Measurements from ENCODE around the gene DBH.
A peak's percentile ranks its signal among the peaks of the same experiment; 100 is the strongest.
"Not testable (repeated sequence)": the region's sequence is repeated elsewhere in the genome, so short reads cannot be mapped to it uniquely, and the experiment has no call there.

The DBH gene

DNA sequence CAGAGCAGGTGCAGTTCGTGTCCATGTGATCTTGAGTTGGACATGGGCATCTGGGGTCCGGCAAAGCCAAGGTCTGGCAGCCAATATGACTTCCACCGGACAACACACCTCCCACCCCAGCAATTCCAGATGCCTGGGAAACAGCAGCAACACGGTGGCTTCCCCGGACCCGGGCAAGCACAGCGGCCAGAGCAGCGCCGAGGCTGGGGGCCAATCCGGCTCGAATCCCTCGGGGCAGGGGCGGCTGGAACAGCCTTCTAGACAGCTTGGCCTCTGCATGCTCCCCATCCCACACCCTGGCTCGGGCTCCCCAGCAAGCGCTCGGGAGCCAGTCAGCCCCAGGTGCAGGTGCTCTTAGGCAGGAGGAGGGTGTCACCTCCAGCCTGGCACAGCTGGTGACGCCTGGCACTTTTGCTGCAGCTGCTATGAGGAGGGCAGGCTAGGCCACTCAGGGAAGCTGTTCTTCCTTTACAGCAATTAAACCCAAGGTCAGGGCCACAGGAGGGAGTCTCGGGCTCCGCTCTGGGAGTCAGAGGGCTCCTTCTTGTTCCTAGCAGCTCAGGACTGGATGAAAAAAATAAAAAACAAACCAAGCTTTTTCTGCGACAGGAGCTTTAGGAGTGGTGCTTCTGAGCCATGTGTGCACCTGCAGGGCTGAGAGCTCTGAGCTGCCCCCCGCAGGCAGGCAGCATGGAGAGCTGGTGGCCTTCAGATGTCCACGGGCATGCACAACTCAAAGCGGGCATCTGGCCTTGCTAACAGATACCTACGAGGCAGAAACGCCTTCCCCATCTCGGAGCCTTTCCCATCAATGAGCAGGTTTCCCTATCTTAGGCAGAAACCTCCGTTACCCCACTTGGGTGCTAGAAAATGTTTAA is 28.2 kb downstream of the DBH start:
- no peak for DNase-seq (ENCODE audit: low read depth in 1 of 2, low spot score in 1 of 2)

GRCh38 chr9:133665096-133665495 is 28.9 kb downstream of the DBH start:
- no peak for DNase-seq (ENCODE audit: low read depth in 1 of 2, low spot score in 1 of 2)

- DNase-seq (ENCODE audit: low read depth in 1 of 2, low spot score in 1 of 2), result no peak
Measured at GRCh38 chr9:133665535-133665934, 29.4 kb downstream of the DBH start.

DNA sequence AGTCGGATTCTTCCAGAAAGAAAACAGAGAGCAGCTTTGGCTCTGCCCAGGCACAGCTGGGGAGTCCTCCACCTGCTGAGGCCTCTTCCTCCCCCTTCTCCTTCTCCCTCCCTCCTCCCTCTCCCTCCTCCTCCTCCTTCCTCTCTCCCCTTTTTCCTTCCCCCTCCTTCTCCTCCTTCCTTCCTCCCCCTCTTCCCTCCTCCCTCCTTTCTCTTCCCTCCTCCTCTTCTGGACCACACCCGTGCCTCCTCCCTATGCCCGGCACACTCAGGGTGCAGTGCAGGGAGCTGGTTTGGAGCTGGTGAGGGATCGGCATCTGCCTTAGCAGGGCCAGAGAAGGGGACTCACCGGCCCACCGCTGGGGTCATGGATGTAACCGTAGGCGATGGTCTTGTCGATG is 30.2 kb downstream of the DBH start:
- no peak for DNase-seq (ENCODE audit: low read depth in 1 of 2, low spot score in 1 of 2)

GRCh38 chr9:133666845-133667244 is 30.7 kb downstream of the DBH start:
- DNase-seq (ENCODE audit: low read depth in 1 of 2, low spot score in 1 of 2), result no peak

GRCh38 chr9:133667759-133668450 is 31.7 kb downstream of the DBH start:
- DNase-seq (ENCODE audit: low read depth in 1 of 2, low spot score in 1 of 2), result no peak

DNA sequence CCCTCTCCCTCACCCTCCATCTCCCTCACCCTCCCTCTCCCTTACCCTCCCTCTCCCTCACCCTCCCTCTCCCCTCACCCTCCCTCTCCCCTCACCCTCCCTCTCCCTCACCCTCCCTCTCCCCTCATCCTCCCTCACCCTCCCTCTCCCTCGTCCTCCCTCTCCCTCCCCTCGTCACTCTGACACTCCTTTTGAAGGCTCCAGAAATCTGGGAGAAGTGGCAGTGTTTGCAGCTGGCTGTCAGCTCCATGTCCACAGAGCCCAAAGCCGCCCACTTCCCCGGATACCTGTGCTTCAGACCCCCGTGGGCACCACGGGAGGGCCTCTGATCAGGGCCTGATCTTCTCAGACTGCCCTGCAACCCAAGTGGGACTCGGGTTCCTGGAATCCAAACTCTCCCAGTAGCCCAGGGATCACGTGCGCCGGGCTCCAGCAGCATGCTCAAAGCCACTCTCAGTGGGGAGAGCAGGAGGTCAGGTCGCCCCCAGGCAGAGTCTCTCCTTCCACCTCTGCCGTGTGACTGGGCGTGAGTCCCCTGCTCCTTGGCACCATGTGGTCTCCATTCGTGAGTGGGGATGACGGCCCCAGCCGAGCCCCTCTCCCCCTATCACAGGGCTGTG is 33.1 kb downstream of the DBH start:
- no peak for DNase-seq (ENCODE audit: low read depth in 1 of 2, low spot score in 1 of 2)

DNA sequence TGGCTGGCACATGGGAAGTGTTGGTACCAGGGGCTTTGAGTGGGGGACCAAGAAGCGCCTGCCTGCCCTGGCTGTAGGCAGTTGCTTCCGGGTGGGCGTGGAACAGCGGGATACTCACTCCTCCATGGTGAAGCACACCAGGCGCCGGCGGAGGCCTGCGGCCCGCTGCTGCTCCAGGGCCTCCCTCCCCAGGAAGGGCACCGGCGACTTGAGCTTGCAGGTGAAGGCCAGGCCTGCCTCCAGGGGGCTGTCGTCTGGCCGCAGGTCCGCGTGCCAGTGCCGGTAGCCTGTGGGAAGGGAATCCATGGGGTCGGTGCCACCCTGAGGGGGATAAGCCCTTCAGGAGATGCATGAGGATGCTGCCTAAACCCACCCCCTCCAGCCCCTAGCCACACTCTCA is 34.3 kb downstream of the DBH start:
- DNase-seq (ENCODE audit: low read depth in 1 of 2, low spot score in 1 of 2), result no peak

- DNase-seq (ENCODE audit: low read depth in 1 of 2, low spot score in 1 of 2), result no peak
Measured at GRCh38 chr9:133671371-133671770, 35.2 kb downstream of the DBH start.

- DNase-seq (ENCODE audit: low read depth in 1 of 2, low spot score in 1 of 2), result no peak
Measured at GRCh38 chr9:133672503-133673257, 36.5 kb downstream of the DBH start.

- DNase-seq (ENCODE audit: low read depth in 1 of 2, low spot score in 1 of 2), result no peak
Measured at GRCh38 chr9:133673258-133673655, 37.1 kb downstream of the DBH start.

- DNase-seq (ENCODE audit: low read depth in 1 of 2, low spot score in 1 of 2), result no peak
Measured at GRCh38 chr9:133674091-133674490, 37.9 kb downstream of the DBH start.

GRCh38 chr9:133675796-133676195 is 39.6 kb downstream of the DBH start:
- not testable (repeated sequence) for DNase-seq (ENCODE audit: low read depth in 1 of 2, low spot score in 1 of 2)

DNA sequence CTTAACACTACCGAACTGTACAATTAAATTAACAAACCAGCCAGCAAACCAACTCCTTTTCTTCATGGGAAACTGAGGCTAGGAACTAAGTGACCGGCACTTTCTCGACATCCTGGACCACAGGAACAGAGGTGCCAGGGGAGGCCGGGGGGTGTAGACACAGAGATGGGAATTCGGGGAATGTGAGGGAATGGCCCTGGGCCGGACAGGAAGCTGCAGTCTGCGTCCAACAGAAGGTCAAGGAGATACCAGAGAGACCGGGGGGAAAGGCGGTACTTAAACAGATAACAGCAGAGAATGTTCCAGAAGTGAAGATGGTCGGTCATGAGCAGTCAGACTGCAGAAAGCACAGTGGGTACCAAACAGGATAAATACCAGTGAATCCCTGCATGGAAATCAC is 40.3 kb downstream of the DBH start:
- DNase-seq (ENCODE audit: low read depth in 1 of 2, low spot score in 1 of 2), result no peak

- peak in 1 of 2 donors; percentile 41 for DNase-seq (ENCODE audit: low read depth in 1 of 2, low spot score in 1 of 2)
Measured at GRCh38 chr9:133677126-133678010, 41.2 kb downstream of the DBH start.

GRCh38 chr9:133679056-133679455 is 42.9 kb downstream of the DBH start:
- DNase-seq (ENCODE audit: low read depth in 1 of 2, low spot score in 1 of 2), result no peak

- no peak for DNase-seq (ENCODE audit: low read depth in 1 of 2, low spot score in 1 of 2)
Measured at GRCh38 chr9:133679466-133680061, 43.4 kb downstream of the DBH start.

DNA sequence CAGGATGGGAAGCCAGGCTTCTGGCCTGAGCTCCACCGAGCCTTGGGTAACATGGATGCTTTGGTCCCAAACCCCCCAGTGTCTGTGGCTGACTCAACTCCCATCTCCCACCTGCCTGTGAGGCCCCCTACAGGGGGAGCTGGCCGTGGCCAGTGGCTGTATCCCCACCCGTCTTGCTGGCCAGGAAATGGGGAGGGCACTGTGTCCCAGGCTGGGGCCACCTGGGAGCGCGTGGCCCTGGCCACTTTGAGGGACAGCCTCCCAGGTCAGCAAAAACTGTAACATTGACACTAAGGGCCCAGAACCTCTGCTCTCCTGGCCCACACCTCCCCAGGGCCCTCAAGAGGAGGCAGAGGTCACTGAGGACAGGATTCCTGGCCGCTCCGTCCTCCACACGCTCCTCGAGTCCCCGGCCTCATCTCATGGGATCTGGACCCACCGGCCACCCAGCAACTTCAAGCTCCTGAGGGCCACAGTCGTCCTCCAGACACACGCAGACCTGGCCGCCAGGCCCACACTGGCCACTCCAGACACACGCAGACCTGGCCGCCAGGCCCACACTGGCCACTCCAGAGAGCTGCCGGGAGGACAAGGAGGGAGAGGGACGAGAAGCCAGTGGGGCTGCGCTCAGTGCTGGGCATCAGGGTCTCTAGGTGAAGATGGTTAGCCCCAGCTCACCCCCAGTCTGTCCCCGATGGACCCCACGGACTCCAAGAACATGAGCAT is 44.2 kb downstream of the DBH start:
- DNase-seq (ENCODE audit: low read depth in 1 of 2, low spot score in 1 of 2), result no peak

- DNase-seq (ENCODE audit: low read depth in 1 of 2, low spot score in 1 of 2), result no peak
Measured at GRCh38 chr9:133680976-133681657, 45.0 kb downstream of the DBH start.

Data from activated T-helper 1 cell treated with anti-CD3 and anti-CD28 coated beads, Interleukin-2, amount 50 U/mL, for 16 hours (primary cell).